Loucy (cell line): ENCODE data around the gene PKP4.

Source experiments
- EZH2phosphoT487 ChIP-seq: fragments of 200-600 bp; IDR thresholded peaks from 2 replicates; pipeline ENCODE4 v1.6.1; 2018; ENCODE audit warnings: antibody characterized with exemption, mild to moderate bottlenecking, moderate library complexity, borderline replicate concordance
- TF ChIP-seq, protein P1 (sequence below): fragments of 200-600 bp; sonication (generic); conservative IDR thresholded peaks from 2 replicates; pipeline ENCODE4 v1.5.1; 2014; ENCODE audit warnings: mild to moderate bottlenecking, antibody characterized with exemption, low read length

DNA sequence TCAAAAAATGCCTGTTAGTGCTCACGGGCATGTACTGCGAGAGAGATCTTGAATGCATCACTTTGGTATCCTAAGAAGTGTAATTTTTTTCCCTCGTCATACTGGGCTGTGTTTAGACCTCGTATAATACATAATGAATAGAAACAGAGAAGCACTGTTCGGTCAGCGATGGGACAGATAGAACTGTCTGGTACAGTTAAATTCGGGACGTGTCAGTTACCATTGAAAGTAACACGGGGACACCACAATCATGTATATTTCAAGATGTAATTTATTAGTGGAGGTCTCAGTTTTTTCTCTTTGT is 1.8 kb downstream of the PKP4 start:
- TF ChIP-seq, protein P1, sequence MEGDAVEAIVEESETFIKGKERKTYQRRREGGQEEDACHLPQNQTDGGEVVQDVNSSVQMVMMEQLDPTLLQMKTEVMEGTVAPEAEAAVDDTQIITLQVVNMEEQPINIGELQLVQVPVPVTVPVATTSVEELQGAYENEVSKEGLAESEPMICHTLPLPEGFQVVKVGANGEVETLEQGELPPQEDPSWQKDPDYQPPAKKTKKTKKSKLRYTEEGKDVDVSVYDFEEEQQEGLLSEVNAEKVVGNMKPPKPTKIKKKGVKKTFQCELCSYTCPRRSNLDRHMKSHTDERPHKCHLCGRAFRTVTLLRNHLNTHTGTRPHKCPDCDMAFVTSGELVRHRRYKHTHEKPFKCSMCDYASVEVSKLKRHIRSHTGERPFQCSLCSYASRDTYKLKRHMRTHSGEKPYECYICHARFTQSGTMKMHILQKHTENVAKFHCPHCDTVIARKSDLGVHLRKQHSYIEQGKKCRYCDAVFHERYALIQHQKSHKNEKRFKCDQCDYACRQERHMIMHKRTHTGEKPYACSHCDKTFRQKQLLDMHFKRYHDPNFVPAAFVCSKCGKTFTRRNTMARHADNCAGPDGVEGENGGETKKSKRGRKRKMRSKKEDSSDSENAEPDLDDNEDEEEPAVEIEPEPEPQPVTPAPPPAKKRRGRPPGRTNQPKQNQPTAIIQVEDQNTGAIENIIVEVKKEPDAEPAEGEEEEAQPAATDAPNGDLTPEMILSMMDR, result no peak
- TF ChIP-seq EZH2phosphoT487, result no peak
